SKM-1 (cell line): Measurements from ENCODE around the gene SMIM12.

ENCODE experiments used
- DNase-seq: peaks from one replicate; lab custom pipeline; 2025; ENCODE audit not compliant: unreplicated experiment; lab: John Stamatoyannopoulos, UW

SMIM12 gene

GRCh38 chr1:34859446-34860200 lies at the start of gene SMIM12:
Gene SMIM12 (minus strand): TSS chr1:34859749. CDS start chr1:34855977, 3,772 bp downstream.
- DNase-seq: peak; percentile 94

GRCh38 chr1:34908369-34908768 lies 48.8 kb upstream of the SMIM12 start:
- DNase-seq: no peak

GRCh38 chr1:34907487-34908090 lies 48.0 kb upstream of the SMIM12 start:
- DNase-seq: no peak

GRCh38 chr1:34906756-34907155 lies 47.2 kb upstream of the SMIM12 start:
- DNase-seq: no peak

- DNase-seq: no peak
These were observed 46.7 kb upstream of the SMIM12 start for GRCh38 chr1:34906222-34906621.

- no peak for DNase-seq
These were observed 45.5 kb upstream of the SMIM12 start for GRCh38 chr1:34905098-34905459.

GRCh38 chr1:34904236-34905097 lies 44.9 kb upstream of the SMIM12 start:
- DNase-seq: no peak

- no peak for DNase-seq
These were observed 42.4 kb upstream of the SMIM12 start for GRCh38 chr1:34901919-34902318.

GRCh38 chr1:34900775-34901502 lies 41.4 kb upstream of the SMIM12 start:
- DNase-seq: no peak

- DNase-seq: no peak
These were observed 40.4 kb upstream of the SMIM12 start for GRCh38 chr1:34899906-34900305.

- DNase-seq: no peak
These were observed 39.9 kb upstream of the SMIM12 start for GRCh38 chr1:34899471-34899870.

- DNase-seq: no peak
These were observed 38.8 kb upstream of the SMIM12 start for GRCh38 chr1:34898330-34898761.

- no peak for DNase-seq
These were observed 37.1 kb upstream of the SMIM12 start for GRCh38 chr1:34896612-34897011.

- no peak for DNase-seq
These were observed 30.2 kb upstream of the SMIM12 start for GRCh38 chr1:34889705-34890104.

GRCh38 chr1:34887593-34887992 lies 28.0 kb upstream of the SMIM12 start:
- DNase-seq: no peak

- DNase-seq: no peak
These were observed 26.1 kb upstream of the SMIM12 start for GRCh38 chr1:34885405-34886247.

- no peak for DNase-seq
These were observed 25.4 kb upstream of the SMIM12 start for GRCh38 chr1:34884961-34885360.

- no peak for DNase-seq
These were observed 25.0 kb upstream of the SMIM12 start for GRCh38 chr1:34884536-34884935.

- no peak for DNase-seq
These were observed 19.7 kb upstream of the SMIM12 start for GRCh38 chr1:34879230-34879629.

GRCh38 chr1:34876406-34876805 lies 16.9 kb upstream of the SMIM12 start:
- DNase-seq: no peak
